GM10847 (cell line): Measurements from ENCODE around the gene CPED1.

Source experiments
- POLR2A ChIP-seq: IDR thresholded peaks from 2 replicates; pipeline ENCODE4 v1.6.1; 2011; ENCODE audit not compliant: insufficient read length; ENCODE audit errors: extremely low read depth

CPED1 gene

GRCh38 chr7:121205777-121206176 is 217.3 kb downstream of the CPED1 start:
- TF ChIP-seq POLR2A = no peak

GRCh38 chr7:121211253-121211652 is 222.7 kb downstream of the CPED1 start:
- TF ChIP-seq POLR2A = no peak

- TF ChIP-seq POLR2A = no peak
Measured at GRCh38 chr7:121212036-121212435, 223.5 kb downstream of the CPED1 start.

- no peak for TF ChIP-seq POLR2A
Measured at GRCh38 chr7:121214657-121215056, 226.1 kb downstream of the CPED1 start.

- no peak for TF ChIP-seq POLR2A
Measured at GRCh38 chr7:121219026-121219425, 230.5 kb downstream of the CPED1 start.

GRCh38 chr7:121228779-121229178 is 240.3 kb downstream of the CPED1 start:
- TF ChIP-seq POLR2A = no peak

GRCh38 chr7:121235201-121235600 is 246.7 kb downstream of the CPED1 start:
- no peak for TF ChIP-seq POLR2A

- TF ChIP-seq POLR2A = no peak
Measured at GRCh38 chr7:121237601-121238000, 249.1 kb downstream of the CPED1 start.

GRCh38 chr7:121244120-121244870 is 255.8 kb downstream of the CPED1 start:
- no peak for TF ChIP-seq POLR2A

- no peak for TF ChIP-seq POLR2A
Measured at GRCh38 chr7:121259826-121260225, 271.3 kb downstream of the CPED1 start.

- TF ChIP-seq POLR2A = no peak
Measured at GRCh38 chr7:121261207-121261884, 272.8 kb downstream of the CPED1 start.

- no peak for TF ChIP-seq POLR2A
Measured at GRCh38 chr7:121262221-121262620, 273.7 kb downstream of the CPED1 start.

- TF ChIP-seq POLR2A = no peak
Measured at GRCh38 chr7:121262969-121263368, 274.5 kb downstream of the CPED1 start.

GRCh38 chr7:121266307-121266894 is 277.9 kb downstream of the CPED1 start:
- no peak for TF ChIP-seq POLR2A

GRCh38 chr7:121267612-121268011 is 279.1 kb downstream of the CPED1 start:
- TF ChIP-seq POLR2A = no peak

- TF ChIP-seq POLR2A = no peak
Measured at GRCh38 chr7:121269798-121270197, 281.3 kb downstream of the CPED1 start.
